NCI-H226 (cell line): Measurements from ENCODE around the gene PPP1R12B.
A peak's percentile ranks its signal among the peaks of the same experiment; 100 is the strongest.
"Not testable (repeated sequence)": the region's sequence is repeated elsewhere in the genome, so short reads cannot be mapped to it uniquely, and the experiment has no call there.

ENCODE experiments used
- DNase-seq: peaks from one replicate; pipeline ENCODE4 v3.0.0-alpha.2; 2015

The PPP1R12B gene

DNA sequence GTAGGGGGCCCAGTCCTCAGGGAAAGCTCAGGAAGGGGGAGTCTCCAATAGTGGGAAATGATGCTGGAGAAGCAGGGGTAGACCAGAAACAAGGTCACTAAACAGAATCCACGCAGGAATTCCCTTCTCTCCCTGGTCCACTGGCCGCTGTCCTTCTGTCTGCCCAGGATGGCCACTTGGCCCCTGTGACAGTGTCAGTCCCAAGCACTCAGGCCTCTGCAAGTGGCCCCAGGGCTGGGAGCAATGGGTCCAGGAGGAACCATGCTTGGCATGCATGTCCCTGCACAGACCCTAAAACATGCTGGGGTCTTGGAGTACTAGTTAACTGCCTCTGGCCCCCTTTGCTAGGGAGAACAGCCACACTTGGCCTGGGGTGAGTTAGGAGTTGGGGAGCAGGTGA is 271.5 kb downstream of the PPP1R12B start:
- DNase-seq, result not testable (repeated sequence)

GRCh38 chr1:202621446-202621845 is 272.9 kb downstream of the PPP1R12B start:
- no peak for DNase-seq

DNA sequence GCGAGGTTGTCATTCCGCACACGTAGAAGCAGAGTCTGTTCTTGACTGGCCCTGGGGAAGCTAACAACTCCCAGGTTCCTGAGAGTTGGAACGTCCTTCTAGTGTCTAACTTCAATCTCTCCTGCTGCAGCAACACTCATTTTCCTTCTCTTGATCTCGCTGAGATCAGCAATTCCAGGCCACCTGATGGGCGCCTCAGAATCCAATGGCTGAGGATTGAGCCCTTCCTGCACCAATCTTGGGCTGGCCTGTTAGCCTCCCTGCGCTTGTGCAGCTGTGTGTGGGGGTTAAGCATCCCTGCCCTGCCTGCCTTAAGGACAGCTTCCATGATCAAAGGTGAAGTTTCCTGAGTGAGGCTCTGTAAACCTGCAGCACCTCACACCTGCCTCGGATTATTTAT is 273.9 kb downstream of the PPP1R12B start:
- no peak for DNase-seq

DNA sequence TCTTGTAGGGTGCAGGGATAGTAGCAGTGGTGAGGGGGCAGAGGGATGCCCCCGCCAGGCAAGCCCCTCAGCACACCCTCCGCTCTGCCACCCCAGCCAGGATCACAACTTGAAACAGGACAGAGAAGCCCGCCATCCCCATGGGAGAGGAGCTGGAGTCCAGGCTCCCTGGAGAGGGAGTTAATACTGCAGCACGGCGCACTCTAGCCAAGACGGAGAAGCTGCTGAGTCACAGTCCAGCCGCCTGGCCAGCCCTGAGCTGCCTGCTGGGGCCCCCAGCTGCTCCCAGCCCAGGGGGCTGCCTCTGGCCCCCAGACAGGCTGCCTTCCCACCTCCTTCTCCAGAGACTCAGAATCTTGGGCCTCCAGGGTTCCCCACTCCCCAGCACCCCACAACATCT is 274.6 kb downstream of the PPP1R12B start:
- DNase-seq, result no peak

DNA sequence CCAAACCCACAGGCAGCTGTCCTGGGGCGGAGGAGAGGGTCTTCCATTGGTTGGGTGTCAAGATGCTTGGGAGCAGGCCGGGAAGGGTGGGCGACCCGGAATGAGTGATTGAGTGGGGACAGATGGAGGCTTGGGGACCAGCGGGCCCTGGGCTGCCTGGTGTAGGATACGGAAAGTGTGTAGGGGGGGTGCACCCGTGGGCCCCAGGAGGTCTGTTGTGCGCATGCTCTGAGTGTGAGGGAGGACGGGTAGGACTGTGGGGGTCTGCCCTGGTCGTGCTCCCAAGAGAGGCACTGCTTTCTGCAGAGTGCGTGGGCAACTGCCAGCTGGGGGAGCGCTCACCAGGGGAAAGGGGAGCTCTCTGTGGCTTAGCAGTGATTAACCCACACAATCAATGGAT is 275.0 kb downstream of the PPP1R12B start:
- not testable (repeated sequence) for DNase-seq

- DNase-seq, result no peak
Observed at GRCh38 chr1:202624088-202624780, 275.7 kb downstream of the PPP1R12B start.

GRCh38 chr1:202624781-202625108 is 276.2 kb downstream of the PPP1R12B start:
- DNase-seq, result no peak

DNA sequence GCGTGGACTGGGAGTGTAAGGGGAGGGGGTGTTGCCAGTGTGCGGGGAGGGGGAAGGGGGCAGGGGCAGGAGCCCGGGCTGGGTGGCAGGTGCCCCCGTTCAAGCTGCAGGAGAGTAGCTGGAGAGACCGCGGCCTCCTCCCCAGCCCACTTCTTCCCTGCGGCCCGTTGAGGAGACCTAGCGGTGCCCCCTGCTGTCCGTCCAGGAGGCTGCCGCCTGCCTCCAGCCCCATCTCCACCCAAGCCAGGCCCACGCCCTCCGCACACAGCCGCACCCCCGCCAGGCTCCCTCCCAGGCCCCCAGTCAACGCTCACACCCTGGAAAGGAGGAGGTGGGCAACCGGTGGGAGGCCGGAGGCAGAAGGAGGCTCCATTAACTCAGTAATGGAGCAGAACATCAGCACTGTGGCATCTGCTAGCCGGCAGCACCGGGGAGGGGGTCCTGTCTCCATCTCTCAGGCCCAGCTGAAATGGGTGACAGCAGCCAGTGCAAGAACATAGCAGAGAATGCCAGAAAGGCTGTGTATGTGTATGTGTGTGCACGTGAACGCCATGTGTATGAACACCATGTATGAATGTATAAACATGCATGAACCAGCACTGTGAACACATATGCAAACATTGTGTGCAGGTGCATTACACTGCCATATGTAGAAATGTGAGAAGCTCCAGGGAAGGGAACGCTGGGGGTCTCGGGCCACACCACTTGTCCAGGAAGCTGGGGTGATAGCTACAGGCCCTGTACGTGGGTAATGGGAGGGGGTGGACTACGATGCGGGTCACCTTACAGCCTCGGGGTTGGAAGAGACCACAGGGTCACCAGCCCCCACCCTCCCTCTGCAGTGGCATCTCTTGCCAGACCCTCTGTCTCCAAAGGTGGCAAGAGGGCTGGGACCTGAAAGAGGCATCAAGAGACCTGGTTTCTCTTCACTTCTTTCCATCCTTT is 277.2 kb downstream of the PPP1R12B start:
- DNase-seq, result peak; percentile 41

GRCh38 chr1:202627036-202627435 is 278.5 kb downstream of the PPP1R12B start:
- DNase-seq, result not testable (repeated sequence)

DNA sequence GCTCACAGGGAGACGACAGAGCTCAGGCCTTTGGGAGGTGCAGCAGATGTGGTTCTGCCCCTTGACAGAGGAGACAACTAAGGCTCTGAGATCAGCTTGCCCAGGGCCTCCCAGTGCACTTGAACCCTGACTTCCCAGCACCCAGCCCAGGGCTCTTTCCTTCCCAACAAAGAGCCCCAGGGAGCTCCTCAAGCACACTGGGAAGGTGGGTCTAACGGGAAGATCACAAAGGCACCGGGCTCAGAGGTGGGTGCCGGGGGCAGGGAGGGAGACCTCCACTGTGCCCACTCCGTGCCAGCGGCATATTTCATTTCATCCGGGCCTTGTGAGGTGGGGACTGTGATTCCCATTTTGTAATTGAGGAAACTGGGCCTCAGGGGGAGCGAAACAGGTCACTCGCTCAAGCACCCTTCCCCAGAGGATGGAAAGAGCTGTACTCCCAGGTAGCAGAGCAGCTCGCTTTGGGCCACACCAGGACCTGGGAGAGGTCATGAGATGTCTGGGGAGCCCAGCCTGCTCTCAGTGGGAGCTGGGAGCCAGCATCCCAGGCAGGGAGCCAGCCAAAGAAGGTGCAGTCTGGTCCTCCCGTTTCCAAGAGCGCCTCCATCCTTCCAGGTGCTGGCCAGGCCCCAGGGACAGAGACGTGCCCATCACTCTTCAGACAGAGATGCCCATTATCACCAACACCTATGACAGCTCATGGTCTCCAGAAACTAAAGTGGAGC is 279.5 kb downstream of the PPP1R12B start:
- DNase-seq, result no peak

DNA sequence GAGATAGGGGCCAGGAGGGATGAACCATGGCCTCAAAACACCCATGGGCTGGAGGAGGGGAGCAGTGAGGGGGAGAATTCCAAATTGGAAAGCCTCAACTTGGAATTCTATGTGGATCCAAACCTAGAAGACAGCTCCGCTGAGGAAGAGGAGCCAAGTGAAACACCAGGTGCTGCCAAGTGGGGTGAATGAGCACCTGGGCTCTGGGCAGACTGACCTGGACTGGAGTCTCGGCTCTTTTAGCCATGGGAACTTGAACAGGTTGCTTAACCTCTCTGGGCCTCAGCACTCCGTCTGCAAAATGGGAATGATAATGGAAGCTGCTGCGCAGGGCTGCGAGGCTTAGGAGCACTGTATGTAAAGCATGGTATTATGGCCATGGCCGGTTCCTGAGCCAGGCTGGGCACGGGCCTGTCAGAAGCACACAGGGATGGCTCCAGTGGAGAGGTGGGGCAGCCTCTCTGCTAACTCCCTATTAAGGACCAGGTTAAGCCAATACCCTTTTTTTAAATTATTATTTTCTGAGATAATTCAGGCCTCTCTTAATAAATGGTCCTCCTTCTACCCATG is 280.2 kb downstream of the PPP1R12B start:
- DNase-seq, result no peak

DNA sequence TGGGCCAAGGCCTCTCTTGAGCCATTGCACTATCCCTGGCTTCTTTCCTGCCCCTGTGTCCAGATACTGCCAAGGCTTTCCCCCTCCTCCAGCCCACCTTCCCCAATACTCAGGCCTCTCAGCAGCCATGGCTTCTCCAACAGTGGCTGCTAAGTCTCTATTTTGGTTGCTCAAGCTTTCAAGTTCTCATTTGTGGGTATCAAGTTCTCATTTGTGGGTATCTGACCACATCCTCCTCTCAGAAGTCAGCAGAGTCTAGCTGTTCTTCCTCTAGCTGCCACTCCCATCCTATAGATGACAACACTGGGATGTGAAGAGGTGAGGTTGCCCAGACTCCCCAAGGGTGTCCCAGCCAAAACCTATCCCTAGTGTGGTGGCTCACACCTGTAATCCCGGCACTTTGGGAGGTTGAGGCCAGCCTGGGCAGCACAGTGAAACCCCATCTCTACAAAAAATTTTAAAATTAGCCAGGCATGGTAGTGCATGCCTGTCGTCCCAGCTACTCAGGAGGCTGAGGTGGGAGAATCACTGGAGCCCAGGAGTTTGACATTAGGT is 280.8 kb downstream of the PPP1R12B start:
- not testable (repeated sequence) for DNase-seq

GRCh38 chr1:202630096-202630495 is 281.6 kb downstream of the PPP1R12B start:
- DNase-seq, result not testable (repeated sequence)

- no peak for DNase-seq
Observed at GRCh38 chr1:202630541-202630940, 282.0 kb downstream of the PPP1R12B start.

GRCh38 chr1:202631076-202631923 is 282.8 kb downstream of the PPP1R12B start:
- DNase-seq, result no peak

DNA sequence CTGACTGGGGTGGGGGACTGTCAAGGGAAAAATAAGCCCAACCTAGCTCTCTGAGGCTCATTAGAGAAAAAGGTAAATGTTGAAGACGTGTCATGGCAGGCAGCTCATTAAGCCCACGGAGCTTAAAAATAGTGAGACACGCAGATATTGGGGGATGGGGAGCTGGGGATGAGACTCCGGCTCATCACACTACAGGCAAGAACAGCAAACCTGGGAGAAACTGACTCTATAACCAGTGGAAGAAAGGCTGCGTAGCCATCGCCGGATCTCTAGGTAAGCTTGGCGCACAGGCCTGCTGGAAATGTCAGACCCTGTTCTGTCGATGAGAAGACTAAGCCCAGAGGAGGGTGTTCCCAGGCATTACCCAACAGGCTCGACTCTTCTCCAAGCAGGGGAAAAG is 283.7 kb downstream of the PPP1R12B start:
- no peak for DNase-seq

GRCh38 chr1:202636171-202636570 is 287.7 kb downstream of the PPP1R12B start:
- DNase-seq, result not testable (repeated sequence)

DNA sequence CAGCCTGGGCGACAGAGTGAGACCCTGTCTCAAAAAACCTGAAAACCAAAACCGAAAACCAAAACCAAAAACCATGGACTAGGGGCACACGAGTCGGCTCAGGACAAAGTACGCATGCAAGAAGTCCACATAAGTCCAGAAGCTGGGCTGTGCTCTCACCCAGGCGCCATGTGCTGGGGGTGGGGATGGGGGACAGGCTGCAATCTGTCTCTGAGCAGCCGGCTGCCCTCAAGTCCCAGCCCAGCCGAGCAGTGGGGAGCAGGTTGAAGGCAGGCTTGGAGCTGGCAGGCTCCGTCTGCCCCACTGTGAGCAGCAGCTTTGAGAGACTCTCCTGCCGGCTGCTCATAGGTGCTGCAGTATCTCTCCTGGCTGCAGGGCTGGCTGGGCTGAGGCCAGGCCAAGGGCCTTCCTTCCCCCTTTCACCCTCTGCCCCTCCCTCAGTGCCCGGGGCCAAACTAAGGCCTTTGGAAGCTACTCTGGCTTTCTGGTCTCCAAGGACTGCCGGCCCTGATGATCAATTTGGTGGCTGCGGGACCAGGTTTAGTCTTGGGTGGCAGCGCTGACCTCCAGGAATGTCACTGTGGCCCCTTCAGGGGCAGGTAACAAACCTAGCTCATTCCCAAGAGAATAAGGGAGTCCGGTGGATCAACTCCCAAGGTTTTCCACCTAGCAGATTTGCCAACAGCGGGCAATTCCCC is 289.0 kb downstream of the PPP1R12B start:
- DNase-seq, result not testable (repeated sequence)

- DNase-seq, result no peak
Observed at GRCh38 chr1:202638019-202638700, 289.7 kb downstream of the PPP1R12B start.

DNA sequence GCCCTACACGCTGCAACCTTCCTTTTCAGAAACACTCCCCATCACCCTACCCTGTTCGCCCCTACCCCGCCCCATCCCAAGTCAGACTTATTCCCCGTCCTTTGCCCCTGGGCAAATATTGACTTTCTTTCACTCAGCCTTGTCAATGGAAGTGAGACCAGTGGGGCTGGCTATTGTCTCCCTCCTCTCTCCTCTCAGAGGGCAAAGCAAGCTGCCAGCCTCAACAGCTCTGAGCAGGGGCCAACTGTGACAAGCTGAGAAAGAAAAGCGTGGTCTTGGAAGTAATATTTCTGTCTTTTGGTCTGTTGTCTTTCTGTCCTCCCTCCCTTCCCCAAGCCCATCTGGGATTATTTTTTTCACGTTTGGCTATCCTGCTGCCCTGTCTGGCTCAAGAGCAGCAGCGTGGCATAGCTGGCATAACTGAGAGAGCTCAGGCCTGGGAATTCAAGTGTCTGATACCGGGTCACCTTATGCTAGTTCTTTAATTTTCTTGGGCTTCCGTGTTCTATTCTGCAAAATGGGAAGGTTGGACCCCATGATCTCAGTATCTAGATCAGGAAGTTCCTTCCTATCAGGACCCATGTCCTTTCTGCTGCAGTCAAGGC is 290.3 kb downstream of the PPP1R12B start:
- DNase-seq, result not testable (repeated sequence)
